NT2/D1 (cell line): ENCODE measurements around the gene ZNF443.

ENCODE experiments used
- SUZ12 ChIP-seq: IDR thresholded peaks from 2 replicates; pipeline ENCODE4 v1.6.1; 2011; ENCODE audit not compliant: insufficient read length, insufficient read depth; ENCODE audit errors: extremely low read depth
- YY1 ChIP-seq: IDR thresholded peaks from 2 replicates; pipeline ENCODE4 v1.6.1; 2011; ENCODE audit not compliant: insufficient read length, insufficient read depth

DNA sequence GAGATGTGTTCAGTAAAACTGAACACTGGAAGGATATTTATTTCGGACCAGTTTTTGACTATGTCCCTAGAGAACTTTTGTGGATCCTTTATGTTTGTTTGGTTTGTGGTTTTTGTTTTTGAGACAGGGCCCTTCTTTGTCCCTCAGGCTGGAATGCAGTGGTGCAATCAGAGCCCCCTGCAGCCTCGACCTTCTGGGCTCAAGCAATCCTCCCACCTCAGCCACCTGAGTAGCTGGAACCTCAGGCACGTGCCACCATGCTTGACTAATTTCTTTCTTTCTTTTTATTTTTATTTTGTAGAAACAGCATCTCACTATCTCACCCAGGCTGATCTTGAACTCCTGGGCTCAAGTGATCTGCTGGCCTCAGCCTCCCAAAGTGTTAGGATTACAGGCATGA is 44.8 kb upstream of the ZNF443 start:
- TF ChIP-seq YY1 (no peak), SUZ12 (no peak)
